Measurements from ENCODE around the gene TARS3.

Gene TARS3

GRCh38 chr15:101646672-101647071 lies 77.6 kb downstream of the TARS3 start:
- H3K79me1 ChIP-seq (ENCODE audit: low read length), result peaks cover 15% of the 10 kb centered on the region
- H2BK120ac ChIP-seq (ENCODE audit: low read depth, low read length), result no peak overlapping the region
- H3K4me3 ChIP-seq (ENCODE audit: low read length), result no peak overlapping the region
- no peak overlapping the region for H3K56ac ChIP-seq (ENCODE audit: low read length)
- peaks cover 2% of the 10 kb centered on the region for H3K36me3 ChIP-seq (ENCODE audit: control insufficient read depth, insufficient read depth, low read length)
- no peak overlapping the region for H4K8ac ChIP-seq (ENCODE audit: low read depth, low read length)
- no peak overlapping the region for H2AK5ac ChIP-seq (ENCODE audit: low read length)
- H3K4ac ChIP-seq (ENCODE audit: low read depth, low read length), result no peak overlapping the region
- peaks cover 12% of the 10 kb centered on the region for H3K79me2 ChIP-seq (ENCODE audit: control insufficient read depth, insufficient read depth, low read length)
- H2BK5ac ChIP-seq (ENCODE audit: low read length), result no peak overlapping the region
- WGBS (ENCODE audit: extremely low coverage, insufficient coverage, low lambda C conversion rate), result no CpG with 5 or more reads among the region's 8 CpGs
- H3K4me2 ChIP-seq (ENCODE audit: low read length), result no peak overlapping the region
- H3K18ac ChIP-seq (ENCODE audit: low read length), result no peak overlapping the region
- no peak overlapping the region for H2BK15ac ChIP-seq (replicated peaks; ENCODE audit: low read depth)
- no peak overlapping the region for H3K27ac ChIP-seq (ENCODE audit: low read depth, low read length)
- DNase-seq, result no peak
- H3K27me3 ChIP-seq (ENCODE audit: insufficient read depth, low read length, poor library complexity), result no peaks in the 10 kb centered on the region
- H3K9ac ChIP-seq (ENCODE audit: low read length), result no peak overlapping the region
- H3K23ac ChIP-seq (ENCODE audit: low read length), result no peak overlapping the region
- peaks cover 3% of the 10 kb centered on the region for H3K4me1 ChIP-seq (ENCODE audit: control insufficient read depth, low read depth, low read length)
- no peak overlapping the region for H4K5ac ChIP-seq (ENCODE audit: low read length)

- Histone ChIP-seq H3K9ac (ENCODE audit: low read length) (no peak overlapping the region), H3K18ac (ENCODE audit: low read length) (no peak overlapping the region)
- no CpG with 5 or more reads among the region's 11 CpGs for WGBS (ENCODE audit: extremely low coverage, insufficient coverage, low lambda C conversion rate)
Observed at GRCh38 chr15:101642361-101642760, 81.9 kb downstream of the TARS3 start.

GRCh38 chr15:101641894-101642293 lies 82.4 kb downstream of the TARS3 start:
- Histone ChIP-seq H3K4me3 (ENCODE audit: low read length) (no peak overlapping the region), H2BK120ac (ENCODE audit: low read depth, low read length) (no peak overlapping the region), H3K18ac (ENCODE audit: low read length) (no peak overlapping the region), H3K79me1 (ENCODE audit: low read length) (peaks cover 5% of the 10 kb centered on the region), H4K8ac (ENCODE audit: low read depth, low read length) (no peak overlapping the region), H3K27me3 (ENCODE audit: insufficient read depth, low read length, poor library complexity) (no peaks in the 10 kb centered on the region), H3K23ac (ENCODE audit: low read length) (no peak overlapping the region), H3K79me2 (ENCODE audit: control insufficient read depth, insufficient read depth, low read length) (no peaks in the 10 kb centered on the region), H3K9ac (ENCODE audit: low read length) (no peak overlapping the region), H3K56ac (ENCODE audit: low read length) (no peak overlapping the region), H3K4ac (ENCODE audit: low read depth, low read length) (no peak overlapping the region), H3K4me1 (ENCODE audit: control insufficient read depth, low read depth, low read length) (no peaks in the 10 kb centered on the region), H2BK15ac (replicated peaks; ENCODE audit: low read depth) (no peak overlapping the region), H2BK5ac (ENCODE audit: low read length) (no peak overlapping the region), H3K27ac (ENCODE audit: low read depth, low read length) (no peak overlapping the region), H3K36me3 (ENCODE audit: control insufficient read depth, insufficient read depth, low read length) (peaks cover 2% of the 10 kb centered on the region), H4K5ac (ENCODE audit: low read length) (no peak overlapping the region), H2AK5ac (ENCODE audit: low read length) (no peak overlapping the region), H3K4me2 (ENCODE audit: low read length) (no peak overlapping the region)
- WGBS (ENCODE audit: extremely low coverage, insufficient coverage, low lambda C conversion rate), result no CpG with 5 or more reads among the region's 1 CpG
- DNase-seq, result no peak

More at GRCh38 chr15:101642361-101642760, 81.9 kb downstream of the TARS3 start:
- Histone ChIP-seq H3K4me2 (ENCODE audit: low read length) (no peak overlapping the region), H2BK120ac (ENCODE audit: low read depth, low read length) (no peak overlapping the region), H3K4me3 (ENCODE audit: low read length) (no peak overlapping the region), H2BK15ac (replicated peaks; ENCODE audit: low read depth) (no peak overlapping the region), H3K27ac (ENCODE audit: low read depth, low read length) (no peak overlapping the region), H4K5ac (ENCODE audit: low read length) (no peak overlapping the region), H3K27me3 (ENCODE audit: insufficient read depth, low read length, poor library complexity) (no peaks in the 10 kb centered on the region), H3K4me1 (ENCODE audit: control insufficient read depth, low read depth, low read length) (no peaks in the 10 kb centered on the region), H3K79me2 (ENCODE audit: control insufficient read depth, insufficient read depth, low read length) (no peaks in the 10 kb centered on the region), H3K79me1 (ENCODE audit: low read length) (peaks cover 7% of the 10 kb centered on the region), H3K4ac (ENCODE audit: low read depth, low read length) (no peak overlapping the region), H3K36me3 (ENCODE audit: control insufficient read depth, insufficient read depth, low read length) (peaks cover 2% of the 10 kb centered on the region), H3K56ac (ENCODE audit: low read length) (no peak overlapping the region), H2AK5ac (ENCODE audit: low read length) (no peak overlapping the region), H2BK5ac (ENCODE audit: low read length) (no peak overlapping the region), H3K23ac (ENCODE audit: low read length) (no peak overlapping the region), H4K8ac (ENCODE audit: low read depth, low read length) (no peak overlapping the region)
- DNase-seq, result peak; percentile 14

DNA sequence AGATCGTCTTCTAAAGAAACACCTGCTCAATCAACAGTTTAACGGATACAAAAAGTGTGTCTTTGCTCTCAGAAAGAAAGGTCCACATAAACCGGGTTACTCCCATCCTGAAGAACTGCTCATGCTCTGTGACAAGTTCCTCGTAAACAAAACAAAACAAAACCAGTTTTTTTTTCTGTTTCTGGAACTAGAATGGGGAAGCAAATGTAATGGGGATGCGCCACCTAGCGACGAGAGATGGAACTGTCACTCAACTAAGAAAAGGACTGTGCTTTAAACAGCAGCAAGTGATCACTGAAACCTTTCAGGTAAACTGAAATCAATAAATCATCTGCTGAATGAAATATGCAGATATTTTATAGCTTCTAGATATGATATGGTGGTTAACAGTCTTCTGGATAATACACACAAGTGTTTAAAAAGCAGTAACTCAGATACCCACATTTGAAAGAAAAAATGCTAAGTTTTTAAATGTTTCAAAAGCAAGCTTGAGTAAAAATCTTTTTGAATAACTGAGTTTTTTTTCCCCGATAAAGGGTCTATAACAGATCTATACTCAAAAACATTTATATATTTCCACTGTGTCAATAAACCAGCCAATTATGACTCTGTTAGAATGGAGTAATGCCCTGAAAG lies 83.0 kb downstream of the TARS3 start:
- Histone ChIP-seq H3K18ac (ENCODE audit: low read length) (no peak overlapping the region), H2BK5ac (ENCODE audit: low read length) (no peak overlapping the region), H3K79me2 (ENCODE audit: control insufficient read depth, insufficient read depth, low read length) (no peaks in the 10 kb centered on the region), H3K23ac (ENCODE audit: low read length) (no peak overlapping the region), H4K8ac (ENCODE audit: low read depth, low read length) (no peak overlapping the region), H3K27ac (ENCODE audit: low read depth, low read length) (no peak overlapping the region), H2BK15ac (replicated peaks; ENCODE audit: low read depth) (no peak overlapping the region), H3K56ac (ENCODE audit: low read length) (no peak overlapping the region), H2BK120ac (ENCODE audit: low read depth, low read length) (no peak overlapping the region), H3K4me2 (ENCODE audit: low read length) (no peak overlapping the region), H4K5ac (ENCODE audit: low read length) (no peak overlapping the region), H3K36me3 (ENCODE audit: control insufficient read depth, insufficient read depth, low read length) (peaks cover 2% of the 10 kb centered on the region), H2AK5ac (ENCODE audit: low read length) (no peak overlapping the region), H3K4me3 (ENCODE audit: low read length) (no peak overlapping the region), H3K4me1 (ENCODE audit: control insufficient read depth, low read depth, low read length) (no peaks in the 10 kb centered on the region), H3K79me1 (ENCODE audit: low read length) (peaks cover 2% of the 10 kb centered on the region), H3K9ac (ENCODE audit: low read length) (no peak overlapping the region), H3K4ac (ENCODE audit: low read depth, low read length) (no peak overlapping the region), H3K27me3 (ENCODE audit: insufficient read depth, low read length, poor library complexity) (no peaks in the 10 kb centered on the region)
- peak; percentile 63 for DNase-seq
- no CpG with 5 or more reads among the region's 8 CpGs for WGBS (ENCODE audit: extremely low coverage, insufficient coverage, low lambda C conversion rate)

DNA sequence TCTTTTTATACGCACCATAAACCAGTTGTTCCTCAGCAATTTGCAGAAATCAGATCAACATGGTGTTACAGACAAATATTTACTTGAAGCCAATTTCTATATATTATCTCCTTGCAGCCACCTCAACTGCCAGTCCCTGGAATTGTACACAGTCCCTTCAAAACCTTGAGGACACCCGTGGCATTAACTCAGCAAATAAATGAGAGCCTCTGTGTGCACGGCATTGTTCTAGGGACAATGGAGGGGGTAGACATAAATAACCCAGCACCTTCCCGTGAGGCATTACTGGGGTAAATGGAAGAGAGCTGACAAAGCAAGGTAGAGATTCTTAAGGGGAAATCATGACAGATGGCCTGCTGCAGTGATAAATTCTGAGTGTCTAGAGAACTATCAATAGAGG lies 84.6 kb downstream of the TARS3 start:
- Histone ChIP-seq H3K23ac (ENCODE audit: low read length) (no peak overlapping the region), H3K9ac (ENCODE audit: low read length) (no peak overlapping the region), H3K79me1 (ENCODE audit: low read length) (peaks cover 2% of the 10 kb centered on the region), H3K4me1 (ENCODE audit: control insufficient read depth, low read depth, low read length) (no peaks in the 10 kb centered on the region), H3K27ac (ENCODE audit: low read depth, low read length) (no peak overlapping the region), H2BK120ac (ENCODE audit: low read depth, low read length) (no peak overlapping the region), H2AK5ac (ENCODE audit: low read length) (no peak overlapping the region), H4K8ac (ENCODE audit: low read depth, low read length) (no peak overlapping the region), H3K36me3 (ENCODE audit: control insufficient read depth, insufficient read depth, low read length) (no peaks in the 10 kb centered on the region), H3K56ac (ENCODE audit: low read length) (no peak overlapping the region), H2BK5ac (ENCODE audit: low read length) (no peak overlapping the region), H2BK15ac (replicated peaks; ENCODE audit: low read depth) (no peak overlapping the region), H3K4ac (ENCODE audit: low read depth, low read length) (no peak overlapping the region), H3K4me2 (ENCODE audit: low read length) (no peak overlapping the region), H3K4me3 (ENCODE audit: low read length) (no peak overlapping the region), H3K18ac (ENCODE audit: low read length) (no peak overlapping the region), H3K79me2 (ENCODE audit: control insufficient read depth, insufficient read depth, low read length) (no peaks in the 10 kb centered on the region), H4K5ac (ENCODE audit: low read length) (no peak overlapping the region), H3K27me3 (ENCODE audit: insufficient read depth, low read length, poor library complexity) (no peaks in the 10 kb centered on the region)
- no peak for DNase-seq
- WGBS (ENCODE audit: extremely low coverage, insufficient coverage, low lambda C conversion rate), result no CpG with 5 or more reads among the region's 4 CpGs

GRCh38 chr15:101637919-101638318 lies 86.4 kb downstream of the TARS3 start:
- Histone ChIP-seq H3K4ac (ENCODE audit: low read depth, low read length) (no peak overlapping the region), H3K9ac (ENCODE audit: low read length) (no peak overlapping the region), H2BK5ac (ENCODE audit: low read length) (no peak overlapping the region), H3K79me1 (ENCODE audit: low read length) (peaks cover 2% of the 10 kb centered on the region), H3K36me3 (ENCODE audit: control insufficient read depth, insufficient read depth, low read length) (no peaks in the 10 kb centered on the region), H3K18ac (ENCODE audit: low read length) (no peak overlapping the region), H3K23ac (ENCODE audit: low read length) (no peak overlapping the region), H3K4me3 (ENCODE audit: low read length) (no peak overlapping the region), H3K27me3 (ENCODE audit: insufficient read depth, low read length, poor library complexity) (no peaks in the 10 kb centered on the region), H4K8ac (ENCODE audit: low read depth, low read length) (peak overlapping the region; percentile 65), H3K4me1 (ENCODE audit: control insufficient read depth, low read depth, low read length) (no peaks in the 10 kb centered on the region), H2BK120ac (ENCODE audit: low read depth, low read length) (no peak overlapping the region), H3K79me2 (ENCODE audit: control insufficient read depth, insufficient read depth, low read length) (no peaks in the 10 kb centered on the region), H3K27ac (ENCODE audit: low read depth, low read length) (no peak overlapping the region), H2AK5ac (ENCODE audit: low read length) (no peak overlapping the region), H3K56ac (ENCODE audit: low read length) (no peak overlapping the region), H3K4me2 (ENCODE audit: low read length) (no peak overlapping the region), H2BK15ac (replicated peaks; ENCODE audit: low read depth) (no peak overlapping the region), H4K5ac (ENCODE audit: low read length) (no peak overlapping the region)
- no CpG with 5 or more reads among the region's 3 CpGs for WGBS (ENCODE audit: extremely low coverage, insufficient coverage, low lambda C conversion rate)
- DNase-seq, result no peak
